ENCODE measurements around the gene MIDN.

MIDN gene

GRCh38 chr19:1226227-1226518 is 22.2 kb upstream of the MIDN start:
- Histone ChIP-seq H3K9me3 (ENCODE audit: control extremely low read depth in 1 of 5, control insufficient read depth in 4 of 5, insufficient read depth in 2 of 5, low read depth in 1 of 5, low read length in 4 of 5) (no peaks in the 10 kb centered on the region), H3K27me3 (replicated peaks in 2 of 5; ENCODE audit: control insufficient read depth in 4 of 5, insufficient read depth in 5 of 5, low read length in 4 of 5) (no peaks in the 10 kb centered on the region), H3K36me3 (ENCODE audit: control insufficient read depth in 4 of 4, insufficient read depth in 4 of 4, low read length in 3 of 4) (peaks cover 2 to 64% (median 40%) of the 10 kb centered on the region in 4 experiments), H3K4me1 (ENCODE audit: control extremely low read depth in 1 of 4, control insufficient read depth in 4 of 4, insufficient read depth in 4 of 4, low read length in 3 of 4) (no peaks in the 10 kb centered on the region), H3K27ac (ENCODE audit: insufficient read depth in 1 of 2, low read depth in 1 of 2, low read length in 2 of 2, poor library complexity in 1 of 2, severe bottlenecking in 2 of 2) (no peak overlapping the region), H3K4me3 (ENCODE audit: control insufficient read depth in 1 of 7, extremely low read depth in 1 of 7, insufficient read depth in 4 of 7, low read depth in 2 of 7, low read length in 6 of 7) (no peak overlapping the region)
- ChIA-PET CTCF (interaction anchor here (1.1 to 1.2 kb wide), 3 partner anchors 8 to 21 kb away, joined by 3 to 5 read pairs (median 4); no protein-coding TSS in a partner anchor), POLR2A (no interaction called here)
- WGBS (ENCODE audit: insufficient coverage) = 97% methylated on average over 11 of the region's 11 CpGs
- DNase-seq = no peak

- ChIA-PET POLR2A (no interaction called here), CTCF (interaction anchor here (1.1 to 1.2 kb wide), 3 partner anchors 8 to 22 kb away, joined by 3 to 4 read pairs (median 3); no protein-coding TSS in a partner anchor)
- Histone ChIP-seq H3K4me1 (ENCODE audit: control extremely low read depth in 1 of 4, control insufficient read depth in 4 of 4, insufficient read depth in 4 of 4, low read length in 3 of 4) (peaks cover 0 to under 1% (median 0%) of the 10 kb centered on the region in 4 experiments), H3K36me3 (ENCODE audit: control insufficient read depth in 4 of 4, insufficient read depth in 4 of 4, low read length in 3 of 4) (peaks cover 2 to 59% (median 37%) of the 10 kb centered on the region in 4 experiments), H3K9me3 (ENCODE audit: control extremely low read depth in 1 of 5, control insufficient read depth in 4 of 5, insufficient read depth in 2 of 5, low read depth in 1 of 5, low read length in 4 of 5) (no peaks in the 10 kb centered on the region), H3K27ac (ENCODE audit: insufficient read depth in 1 of 2, low read depth in 1 of 2, low read length in 2 of 2, poor library complexity in 1 of 2, severe bottlenecking in 2 of 2) (no peak overlapping the region), H3K4me3 (ENCODE audit: control insufficient read depth in 1 of 7, extremely low read depth in 1 of 7, insufficient read depth in 4 of 7, low read depth in 2 of 7, low read length in 6 of 7) (no peak overlapping the region), H3K27me3 (replicated peaks in 2 of 5; ENCODE audit: control insufficient read depth in 4 of 5, insufficient read depth in 5 of 5, low read length in 4 of 5) (no peaks in the 10 kb centered on the region)
- WGBS (ENCODE audit: insufficient coverage) = 98% methylated on average over 35 of the region's 50 CpGs
- DNase-seq = no peak
Measured at GRCh38 chr19:1226522-1227303, 21.7 kb upstream of the MIDN start.

- CTCF ChIA-PET = interaction anchor here (1.2 kb wide), 1 partner anchor 12 kb away, joined by 3 read pairs; no protein-coding TSS in a partner anchor
- H3K27me3 ChIP-seq (replicated peaks in 2 of 5; ENCODE audit: control insufficient read depth in 4 of 5, insufficient read depth in 5 of 5, low read length in 4 of 5) = no peaks in the 10 kb centered on the region
Measured at GRCh38 chr19:1227304-1228054, 20.9 kb upstream of the MIDN start.

GRCh38 chr19:1228161-1228957 is 20.0 kb upstream of the MIDN start:
- ChIA-PET CTCF (interaction anchor here (1.2 kb wide), 1 partner anchor 11 kb away, joined by 3 read pairs; no protein-coding TSS in a partner anchor), POLR2A (no interaction called here)
- Histone ChIP-seq H3K9me3 (ENCODE audit: control extremely low read depth in 1 of 5, control insufficient read depth in 4 of 5, insufficient read depth in 2 of 5, low read depth in 1 of 5, low read length in 4 of 5) (no peaks in the 10 kb centered on the region), H3K36me3 (ENCODE audit: control insufficient read depth in 4 of 4, insufficient read depth in 4 of 4, low read length in 3 of 4) (peaks cover 2 to 43% (median 24%) of the 10 kb centered on the region in 4 experiments), H3K27ac (ENCODE audit: insufficient read depth in 1 of 2, low read depth in 1 of 2, low read length in 2 of 2, poor library complexity in 1 of 2, severe bottlenecking in 2 of 2) (no peak overlapping the region), H3K4me1 (ENCODE audit: control extremely low read depth in 1 of 4, control insufficient read depth in 4 of 4, insufficient read depth in 4 of 4, low read length in 3 of 4) (peaks cover 0 to 13% (median 5%) of the 10 kb centered on the region in 4 experiments), H3K27me3 (replicated peaks in 2 of 5; ENCODE audit: control insufficient read depth in 4 of 5, insufficient read depth in 5 of 5, low read length in 4 of 5) (no peaks in the 10 kb centered on the region), H3K4me3 (ENCODE audit: control insufficient read depth in 1 of 7, extremely low read depth in 1 of 7, insufficient read depth in 4 of 7, low read depth in 2 of 7, low read length in 6 of 7) (no peak overlapping the region)
- DNase-seq = no peak
- 98% methylated on average over 79 of the region's 100 CpGs for WGBS (ENCODE audit: insufficient coverage)

More at GRCh38 chr19:1227304-1228054, 20.9 kb upstream of the MIDN start:
- Histone ChIP-seq H3K4me3 (ENCODE audit: control insufficient read depth in 1 of 7, extremely low read depth in 1 of 7, insufficient read depth in 4 of 7, low read depth in 2 of 7, low read length in 6 of 7) (no peak overlapping the region), H3K4me1 (ENCODE audit: control extremely low read depth in 1 of 4, control insufficient read depth in 4 of 4, insufficient read depth in 4 of 4, low read length in 3 of 4) (peaks cover 0 to 8% (median 2%) of the 10 kb centered on the region in 4 experiments), H3K27ac (ENCODE audit: insufficient read depth in 1 of 2, low read depth in 1 of 2, low read length in 2 of 2, poor library complexity in 1 of 2, severe bottlenecking in 2 of 2) (no peak overlapping the region), H3K36me3 (ENCODE audit: control insufficient read depth in 4 of 4, insufficient read depth in 4 of 4, low read length in 3 of 4) (peaks cover 2 to 52% (median 32%) of the 10 kb centered on the region in 4 experiments), H3K9me3 (ENCODE audit: control extremely low read depth in 1 of 5, control insufficient read depth in 4 of 5, insufficient read depth in 2 of 5, low read depth in 1 of 5, low read length in 4 of 5) (no peaks in the 10 kb centered on the region)
- DNase-seq = no peak
- POLR2A ChIA-PET = no interaction called here
- WGBS (ENCODE audit: insufficient coverage) = 97% methylated on average over 53 of the region's 56 CpGs

- no peak overlapping the region for H3K4me3 ChIP-seq (ENCODE audit: control insufficient read depth in 1 of 7, extremely low read depth in 1 of 7, insufficient read depth in 4 of 7, low read depth in 2 of 7, low read length in 6 of 7)
- H3K36me3 ChIP-seq (ENCODE audit: control insufficient read depth in 4 of 4, insufficient read depth in 4 of 4, low read length in 3 of 4) = peaks cover 2 to 34% (median 20%) of the 10 kb centered on the region in 4 experiments
- POLR2A ChIA-PET = no interaction called here
- CTCF ChIA-PET = interaction anchor here (1.2 kb wide), 1 partner anchor 8 kb away, joined by 4 read pairs; no protein-coding TSS in a partner anchor
- no peaks in the 10 kb centered on the region for H3K9me3 ChIP-seq (ENCODE audit: control extremely low read depth in 1 of 5, control insufficient read depth in 4 of 5, insufficient read depth in 2 of 5, low read depth in 1 of 5, low read length in 4 of 5)
- no peak overlapping the region for H3K27ac ChIP-seq (ENCODE audit: insufficient read depth in 1 of 2, low read depth in 1 of 2, low read length in 2 of 2, poor library complexity in 1 of 2, severe bottlenecking in 2 of 2)
- 98% methylated on average over 122 of the region's 158 CpGs for WGBS (ENCODE audit: insufficient coverage)
- peaks cover 0 to 13% (median 5%) of the 10 kb centered on the region in 4 experiments for H3K4me1 ChIP-seq (ENCODE audit: control extremely low read depth in 1 of 4, control insufficient read depth in 4 of 4, insufficient read depth in 4 of 4, low read length in 3 of 4)
- no peaks in the 10 kb centered on the region for H3K27me3 ChIP-seq (replicated peaks in 2 of 5; ENCODE audit: control insufficient read depth in 4 of 5, insufficient read depth in 5 of 5, low read length in 4 of 5)
- no peak for DNase-seq
Measured at GRCh38 chr19:1229056-1229923, 19.1 kb upstream of the MIDN start.

All from common myeloid progenitor, CD34-positive (primary cell).